Stimulated activated CD8-positive, alpha-beta memory T cell treated with anti-CD3 and anti-CD28 coated beads, Interleukin-15, amount 100 ng/mL, for 4 hours (primary cell): ENCODE results near the gene DDN.

Source experiments
- DNase-seq, 2 donors: peaks; one replicate each; pipeline ENCODE4 v3.0.0-alpha.2; 2020; ENCODE audit warnings: low read depth in 2 of 2

Gene DDN

DNA sequence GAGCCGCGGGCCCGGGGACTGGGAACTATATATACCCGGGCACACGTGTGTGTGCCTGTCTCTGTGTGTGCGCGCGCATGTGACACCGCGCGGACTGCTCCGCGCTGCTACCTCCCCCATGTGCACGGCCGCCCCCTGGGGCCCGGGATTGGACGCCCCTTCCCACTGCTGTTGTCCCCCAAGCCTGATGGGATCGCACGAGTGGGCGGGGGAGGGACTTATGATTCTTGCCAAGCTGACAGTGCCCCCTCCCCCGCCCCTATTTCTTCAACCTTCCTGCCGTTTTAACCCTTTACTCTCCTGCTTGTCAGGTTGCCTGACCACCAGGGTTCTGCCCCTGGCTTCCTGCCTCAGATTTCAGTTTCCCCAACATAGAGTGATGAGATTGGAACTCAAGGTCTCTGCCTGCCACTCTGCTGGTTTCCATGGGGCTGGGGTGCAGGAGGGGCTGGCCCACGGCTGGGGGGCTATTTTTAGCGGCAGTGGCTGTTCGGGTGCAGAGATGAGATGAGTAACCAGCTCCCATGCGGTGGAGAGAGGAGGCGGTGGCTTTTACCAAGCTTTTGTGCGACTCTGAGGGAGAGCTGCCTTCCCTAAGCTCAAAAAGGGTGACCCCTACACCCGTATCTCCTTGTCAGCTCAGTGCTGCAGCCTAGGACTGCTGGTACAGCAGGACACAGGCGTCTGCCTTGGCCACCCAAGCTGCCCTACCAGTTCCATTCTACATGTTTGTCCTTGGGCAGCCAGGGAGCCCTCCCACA, at the start of gene DDN:
DDN (minus strand) TSS at position 5 of the 761 bp plus-strand sequence. CDS start 88 bp downstream, outside the sequence.
- peak in 1 of 2 donors; percentile 20 for DNase-seq

DNA sequence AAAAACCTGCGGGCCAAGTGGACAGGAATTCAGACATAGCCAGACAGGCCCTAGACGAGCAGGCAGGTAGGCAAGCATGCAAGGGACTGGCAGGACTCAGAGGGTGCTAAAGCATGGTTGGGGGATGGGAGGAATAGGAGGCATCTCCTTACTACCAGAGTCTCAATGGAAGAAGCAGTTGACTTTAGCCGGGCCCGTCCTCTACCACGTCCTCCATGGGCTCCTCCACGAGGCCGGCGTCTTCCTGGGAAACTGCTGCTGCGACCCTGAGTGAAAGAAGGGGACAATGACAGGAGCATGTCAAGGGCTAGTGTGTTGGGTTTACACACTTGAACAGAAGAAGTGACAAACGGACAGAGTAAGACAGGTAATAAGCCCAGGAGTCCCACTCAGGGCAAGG, 49.8 kb upstream of the DDN start:
- DNase-seq: no peak

DNA sequence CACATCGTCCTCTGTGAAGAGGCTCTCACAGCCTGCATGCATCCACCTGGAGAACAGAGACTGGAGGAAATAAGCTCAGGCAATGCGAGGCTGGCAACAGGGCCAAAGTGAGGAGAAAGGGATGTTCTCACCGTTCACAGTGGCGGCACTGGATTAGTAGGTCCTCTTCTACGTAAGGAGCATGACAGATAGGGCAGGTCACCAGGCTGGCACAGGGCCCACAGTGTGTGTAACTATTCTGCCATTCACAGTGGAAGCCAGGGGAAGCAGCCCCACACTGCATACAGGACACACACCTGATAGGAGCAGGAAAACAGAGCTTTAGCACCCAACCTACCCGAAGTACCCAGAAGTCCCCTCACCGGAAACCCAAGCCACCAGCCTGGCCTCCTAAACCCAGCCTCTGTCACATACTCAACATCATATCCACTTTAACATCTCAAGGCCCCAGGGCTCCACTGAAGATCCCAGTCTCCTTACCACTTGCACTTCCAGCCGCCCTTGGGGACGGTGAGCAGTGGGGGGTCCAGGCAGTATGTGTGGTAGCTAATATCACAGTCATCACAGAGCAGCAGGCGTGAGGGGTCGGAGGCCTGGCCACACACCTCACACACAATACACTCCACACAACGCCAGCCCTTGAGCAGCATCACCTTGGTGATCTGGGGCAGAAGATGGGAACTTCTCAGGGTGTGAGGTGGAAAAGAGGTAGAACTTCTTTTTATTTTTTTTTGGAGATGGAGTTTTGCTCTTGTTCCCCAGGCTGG, 47.1 kb upstream of the DDN start:
- no peak for DNase-seq

DNA sequence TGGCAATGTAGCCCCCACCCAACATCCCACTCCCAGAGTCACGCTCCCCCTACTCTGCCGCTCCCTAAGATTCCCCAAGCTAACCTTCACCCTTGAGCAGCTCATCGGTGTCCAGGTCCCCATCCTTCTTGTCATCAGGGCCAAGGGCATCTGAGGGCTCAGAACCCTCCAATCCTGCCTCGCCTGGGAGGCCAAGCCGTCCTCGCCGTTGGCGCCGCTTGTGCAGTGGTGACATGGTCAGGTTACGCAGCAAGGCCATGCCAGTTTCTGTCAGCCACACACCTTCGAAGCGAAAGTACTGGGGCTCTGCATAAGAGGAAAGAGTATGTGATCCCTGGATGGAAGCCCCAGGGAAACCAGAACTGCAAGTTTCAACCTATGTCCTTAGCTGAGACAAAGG, 45.5 kb upstream of the DDN start:
- DNase-seq: no peak

DNA sequence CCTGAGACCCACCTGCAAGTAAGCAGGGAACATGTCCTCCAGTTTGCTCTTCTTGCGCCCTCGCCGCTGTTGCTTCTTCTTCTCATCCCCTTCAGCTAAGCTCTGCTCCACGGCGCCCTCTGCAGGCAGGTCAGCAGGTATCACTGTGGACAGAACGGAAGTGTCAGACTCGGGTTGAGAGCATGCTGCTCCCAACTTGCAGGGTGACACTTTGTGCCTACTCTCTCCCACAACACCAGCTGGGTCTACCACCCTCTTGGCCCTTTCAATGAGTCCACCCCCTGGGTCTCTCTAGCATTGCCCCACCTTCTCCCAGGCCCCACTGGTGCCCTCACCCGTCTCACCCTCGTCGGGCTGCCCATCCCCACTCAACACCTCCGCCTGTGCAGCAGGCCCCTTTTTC, 44.7 kb upstream of the DDN start:
- peak; percentile 43 to 44 for DNase-seq

DNA sequence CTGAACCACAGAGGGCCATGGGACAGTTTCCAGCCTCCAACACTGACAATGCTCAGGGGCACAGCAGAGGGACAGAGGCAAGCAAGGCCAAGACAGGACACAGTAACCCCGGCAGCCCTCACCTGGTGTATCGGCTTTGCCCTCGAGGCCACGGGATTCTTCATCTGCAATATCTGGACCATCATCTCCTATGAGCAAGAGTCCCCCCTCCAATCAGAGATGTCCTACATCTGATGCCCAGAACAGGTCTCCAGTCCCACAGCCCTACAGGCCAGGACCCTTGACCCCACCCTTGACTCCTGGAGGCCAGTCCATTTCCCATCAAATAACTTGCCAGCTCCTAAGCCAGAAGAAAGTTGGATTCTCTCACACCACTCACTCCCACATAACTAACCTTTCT, 44.1 kb upstream of the DDN start:
- DNase-seq: no peak

DNA sequence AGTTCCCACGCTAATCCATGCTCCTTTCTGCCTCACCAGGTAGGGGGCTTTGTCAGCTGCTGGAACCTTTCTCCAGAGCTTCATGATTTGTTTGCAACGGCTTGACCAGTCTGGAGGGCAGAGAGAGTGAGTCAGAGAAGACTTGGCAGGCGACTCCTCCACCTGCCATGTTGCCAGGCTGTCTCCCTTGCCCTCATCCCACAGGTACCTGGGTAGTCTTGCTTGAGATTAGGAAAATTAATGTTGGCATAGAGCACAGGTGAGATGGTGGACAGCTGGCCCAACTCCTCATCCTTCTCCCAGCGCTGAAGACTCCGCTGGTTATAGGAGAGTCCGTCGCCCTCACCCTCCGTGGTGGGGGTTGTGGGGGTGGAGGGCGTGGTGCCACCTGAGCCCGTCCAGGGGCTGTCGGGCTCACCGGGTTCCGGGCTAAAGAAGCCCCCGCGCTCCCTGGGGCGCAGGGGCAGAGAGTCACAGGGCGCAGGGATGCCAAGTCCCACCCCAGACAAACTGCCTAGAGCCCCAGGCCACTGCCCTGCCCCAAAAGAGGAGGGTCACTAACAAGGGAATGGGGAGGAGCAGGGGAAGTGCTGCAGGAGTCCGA, 42.8 kb upstream of the DDN start:
- no peak for DNase-seq

DNA sequence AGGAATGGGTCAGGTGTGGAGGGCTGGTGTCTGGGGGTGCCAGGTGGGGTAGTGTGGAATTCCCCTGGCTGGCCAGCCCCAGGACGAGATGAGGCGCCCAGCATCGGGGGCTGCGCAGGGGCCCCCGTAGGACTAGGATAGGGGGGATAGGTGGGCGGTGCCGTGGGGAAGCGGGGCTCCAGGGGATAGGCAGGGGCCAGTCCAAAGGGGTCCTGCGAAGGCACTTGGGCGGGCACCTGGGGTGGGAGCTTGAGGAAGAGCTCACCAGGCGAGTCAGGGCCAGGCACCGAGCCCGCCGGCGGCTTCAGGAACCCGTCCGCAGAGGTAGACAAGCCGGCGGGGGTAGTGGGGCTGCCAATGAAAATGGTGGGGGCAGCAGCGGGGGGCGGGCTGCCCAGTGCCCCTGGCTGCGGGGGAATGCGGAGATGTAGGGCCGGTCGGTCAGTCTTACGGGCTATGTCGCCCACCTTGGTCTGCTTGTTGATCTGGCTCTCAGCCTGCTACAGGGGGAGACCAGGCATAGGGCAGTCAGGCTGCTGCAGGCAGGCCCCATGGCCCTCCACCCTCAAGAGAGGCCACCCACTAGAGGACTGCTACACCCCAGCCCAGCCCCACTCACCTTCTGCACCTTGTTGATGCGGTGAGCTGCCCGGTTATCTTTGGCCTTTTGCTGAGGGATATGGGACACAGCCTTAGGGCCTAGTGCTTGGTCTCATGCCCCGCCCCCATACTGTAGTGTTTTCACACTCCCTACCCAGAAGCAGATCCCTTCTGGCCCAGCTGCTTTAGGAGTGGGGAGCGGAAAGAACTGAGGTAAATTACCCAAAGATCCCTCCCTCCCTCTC, 42.1 kb upstream of the DDN start:
- DNase-seq: no peak

DNA sequence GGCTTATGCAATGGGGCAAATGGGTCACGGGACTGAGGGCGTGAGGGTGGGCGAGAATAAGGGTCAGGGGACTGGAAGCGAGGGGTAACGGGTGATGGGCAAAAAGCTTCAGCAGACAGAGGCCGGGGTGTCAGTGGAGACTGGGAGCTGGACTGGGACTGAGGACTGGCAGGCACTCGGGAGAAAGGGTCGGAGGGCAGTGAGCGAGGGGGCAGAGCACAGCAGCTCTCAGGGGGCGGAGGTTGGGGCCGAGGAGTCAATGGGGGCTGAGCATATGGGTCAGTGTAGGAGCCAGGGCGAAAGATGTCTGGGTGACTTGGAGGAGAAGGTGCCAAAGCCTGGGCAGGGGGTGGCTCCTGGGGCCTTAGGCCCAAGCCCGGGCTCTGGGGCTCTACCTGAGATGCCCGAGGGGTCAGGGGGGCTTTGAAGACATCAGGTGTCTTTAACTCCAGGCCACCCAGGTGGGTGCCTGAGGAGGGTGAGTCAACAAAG, 41.2 kb upstream of the DDN start:
- no peak for DNase-seq

DNA sequence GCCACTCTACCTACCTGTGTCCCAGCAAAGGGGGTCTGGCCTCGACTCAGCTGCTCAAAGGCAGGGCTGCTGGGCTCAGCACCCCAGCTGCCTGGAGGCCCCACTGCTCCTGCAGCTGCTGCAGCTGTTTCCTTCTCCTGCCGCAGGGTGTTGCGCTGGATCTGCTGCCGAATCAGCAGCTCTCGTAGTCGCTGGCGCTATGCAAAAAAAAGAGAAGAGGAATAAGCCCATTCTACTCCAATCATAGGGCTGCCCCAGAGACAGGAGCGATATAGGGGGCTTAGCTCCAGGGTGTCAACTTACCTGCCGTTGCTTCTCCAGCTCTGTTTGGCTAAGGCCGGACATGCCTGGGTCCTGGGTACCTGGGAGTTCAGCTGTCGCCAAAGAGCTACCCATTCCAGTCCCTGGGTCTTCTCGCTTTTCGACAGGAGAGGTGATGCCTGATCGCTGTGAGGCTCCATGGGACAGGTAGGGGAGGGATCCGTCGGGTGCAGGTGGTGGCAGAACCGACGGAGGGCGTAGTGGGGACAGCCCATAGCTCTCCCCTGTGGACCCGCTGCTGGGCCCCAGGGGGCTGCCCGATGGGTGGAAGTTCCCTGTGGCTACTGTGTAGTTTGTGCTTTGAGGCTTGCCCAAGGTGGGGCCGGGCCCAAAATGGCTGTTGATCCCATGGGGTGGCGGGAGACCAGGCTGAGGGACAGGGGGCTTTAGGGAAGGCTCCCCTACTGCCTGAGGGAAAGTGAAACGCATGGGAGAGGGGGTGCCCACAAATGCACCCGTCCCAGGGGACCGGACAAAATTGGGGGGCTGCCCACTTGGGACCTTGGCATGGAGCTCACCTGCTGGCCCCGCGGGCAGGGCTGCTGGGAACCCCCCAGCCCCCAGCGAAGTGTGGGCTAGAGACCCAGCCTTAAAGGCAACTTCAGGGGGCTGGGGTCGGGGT, 40.5 kb upstream of the DDN start:
- no peak for DNase-seq

DNA sequence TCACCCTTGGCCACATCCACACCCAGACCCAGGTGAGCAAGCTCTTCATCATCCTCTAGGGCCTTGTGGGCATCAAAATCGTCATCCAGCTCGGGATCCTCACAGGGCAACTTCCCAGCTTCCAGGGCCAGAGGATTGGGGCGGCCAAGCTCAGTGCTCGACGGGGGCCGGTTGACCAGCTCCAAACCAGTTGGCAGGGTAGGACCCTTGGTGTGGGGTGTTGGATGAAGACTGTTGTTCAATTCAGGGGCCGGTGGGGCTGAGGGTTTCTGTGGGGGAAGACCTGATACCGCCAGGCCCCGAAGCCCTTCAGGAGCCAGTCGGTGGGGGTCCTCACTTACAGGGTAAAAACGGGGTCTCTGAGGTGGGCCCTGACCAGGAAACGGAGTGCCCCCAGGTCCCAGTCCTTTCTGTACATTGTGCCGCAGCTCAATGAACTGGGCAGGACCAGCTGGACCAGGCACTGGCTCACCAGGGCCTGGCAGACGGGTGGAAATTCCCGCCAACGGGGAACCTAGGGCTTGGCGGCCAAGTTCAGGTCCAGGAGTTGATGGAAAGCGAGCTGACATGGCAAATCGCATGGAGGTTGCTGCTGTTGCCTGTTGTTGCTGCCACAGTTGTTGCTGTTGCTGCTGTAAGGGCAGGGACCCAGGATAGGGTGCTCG, 39.2 kb upstream of the DDN start:
- no peak for DNase-seq

DNA sequence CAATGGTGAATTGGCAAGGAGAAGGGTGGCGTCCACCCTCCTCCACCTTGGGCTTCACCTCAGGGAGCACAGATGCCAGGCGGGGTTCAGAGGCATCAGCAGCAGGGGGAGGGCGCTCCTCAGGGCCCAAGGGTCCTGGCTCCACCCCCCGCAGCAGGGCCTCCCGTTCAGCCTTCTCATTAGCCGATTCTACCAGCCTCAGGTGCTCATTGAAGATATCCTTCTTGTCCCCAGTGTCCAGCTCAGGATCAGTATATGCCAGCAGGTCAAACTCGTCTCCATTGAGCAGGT, 38.7 kb upstream of the DDN start:
- DNase-seq: no peak

DNA sequence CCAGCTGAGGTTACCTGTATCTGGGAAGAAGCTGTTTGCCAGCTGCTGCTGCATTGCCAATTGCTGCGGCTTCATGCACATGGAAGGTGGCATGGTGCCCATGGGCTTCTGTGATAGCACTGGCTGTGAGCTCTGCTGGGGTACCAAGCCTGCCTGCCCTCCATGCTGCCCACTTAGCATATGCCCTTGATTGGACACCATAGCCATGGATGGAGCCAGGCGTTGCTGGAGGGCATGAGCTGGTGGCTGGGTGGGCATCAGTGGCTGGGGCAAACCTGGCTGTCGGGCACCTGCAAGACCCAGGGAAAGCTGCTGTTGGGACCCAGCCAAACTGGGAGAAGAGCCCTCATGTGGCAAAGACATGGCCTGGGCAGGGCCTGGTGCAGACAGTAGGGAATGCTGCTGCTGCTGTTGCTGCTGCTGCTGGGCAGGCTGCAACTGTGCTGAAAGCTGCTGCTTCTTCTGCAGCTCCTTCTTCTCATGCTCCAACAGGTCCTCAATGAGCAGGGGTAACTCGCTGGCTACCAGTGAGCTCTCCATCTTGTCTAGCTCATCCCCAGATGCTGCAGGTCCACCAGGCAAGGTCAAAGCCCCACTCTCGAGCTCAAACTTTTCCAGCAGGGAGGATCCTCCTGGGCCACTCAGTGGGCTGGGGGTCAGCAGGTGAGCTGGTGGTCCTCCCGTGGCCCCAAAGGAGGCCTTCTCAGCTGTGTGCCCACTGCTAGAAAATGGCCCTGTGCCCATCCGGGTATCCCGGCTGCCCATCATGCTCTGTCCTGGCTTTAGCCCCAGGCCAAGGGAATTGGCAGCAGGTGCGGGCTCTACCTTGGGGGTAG, 38.2 kb upstream of the DDN start:
- no peak for DNase-seq

DNA sequence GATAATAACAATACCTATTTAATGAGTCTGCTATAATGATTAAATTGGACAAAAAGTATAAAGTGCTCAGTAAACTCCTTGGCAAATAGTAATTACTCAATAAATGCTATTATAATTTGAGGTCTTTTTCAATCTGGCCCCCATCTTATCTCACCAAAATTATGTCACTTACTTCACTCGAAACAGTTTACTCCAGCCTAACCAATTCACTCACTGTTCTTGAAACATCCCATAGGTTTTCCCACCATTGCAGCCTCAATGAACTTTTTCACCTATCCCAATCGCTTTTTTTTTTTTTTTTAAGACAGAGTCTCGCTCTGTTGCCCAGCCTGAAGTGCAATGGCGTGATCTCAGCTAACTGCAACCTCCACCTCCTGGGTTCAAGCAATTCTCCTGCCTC, 36.9 kb upstream of the DDN start:
- no peak for DNase-seq

DNA sequence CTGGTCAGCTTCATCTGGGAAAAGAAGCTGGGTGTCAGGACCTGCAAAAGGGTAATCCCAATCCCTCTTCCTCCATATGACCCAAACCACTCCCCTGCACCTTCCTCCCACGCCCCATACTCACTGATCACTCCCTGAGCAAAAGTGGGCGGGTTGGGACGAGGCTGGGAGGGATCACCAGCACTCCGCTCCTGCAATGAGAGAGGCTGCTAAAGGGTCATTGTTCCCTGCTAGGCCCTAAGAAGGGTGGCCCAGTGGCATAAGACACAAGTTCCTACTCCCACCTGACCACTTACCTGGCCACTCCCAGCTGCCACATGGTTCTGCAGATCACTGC, 35.1 kb upstream of the DDN start:
- DNase-seq: no peak

DNA sequence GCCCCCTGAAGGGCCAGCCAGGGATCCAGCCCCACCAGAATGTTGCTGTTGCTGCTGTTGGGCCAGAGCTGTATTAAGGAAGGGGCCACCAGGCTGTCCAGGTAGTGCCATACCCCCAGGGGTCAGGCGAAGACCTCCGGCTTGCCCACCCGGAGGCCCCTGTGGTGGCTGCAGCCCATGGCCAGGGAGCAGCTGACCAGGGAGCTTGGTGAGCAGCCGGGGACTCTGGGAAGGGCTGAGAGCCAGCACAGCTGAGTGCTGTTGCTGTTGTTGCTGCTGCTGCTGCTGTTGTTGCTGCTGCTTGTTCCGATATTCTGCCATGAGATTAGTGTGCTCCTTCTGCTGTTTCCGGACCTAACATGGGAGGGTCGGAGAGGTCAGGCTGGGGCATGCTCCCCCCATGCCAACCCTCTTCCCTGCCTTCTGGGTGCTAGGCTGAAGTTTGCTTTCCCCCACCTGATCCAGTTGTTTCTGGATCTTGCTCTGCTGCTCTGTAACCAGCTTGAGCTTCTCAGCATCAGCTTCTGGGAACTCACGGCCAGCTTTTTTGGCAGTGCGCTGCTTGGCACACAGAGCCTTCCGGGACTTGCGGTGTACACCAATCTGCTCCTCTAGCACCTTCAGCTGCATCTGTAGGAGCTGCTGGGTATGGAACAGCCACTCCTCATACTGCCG, 34.6 kb upstream of the DDN start:
- no peak for DNase-seq

DNA sequence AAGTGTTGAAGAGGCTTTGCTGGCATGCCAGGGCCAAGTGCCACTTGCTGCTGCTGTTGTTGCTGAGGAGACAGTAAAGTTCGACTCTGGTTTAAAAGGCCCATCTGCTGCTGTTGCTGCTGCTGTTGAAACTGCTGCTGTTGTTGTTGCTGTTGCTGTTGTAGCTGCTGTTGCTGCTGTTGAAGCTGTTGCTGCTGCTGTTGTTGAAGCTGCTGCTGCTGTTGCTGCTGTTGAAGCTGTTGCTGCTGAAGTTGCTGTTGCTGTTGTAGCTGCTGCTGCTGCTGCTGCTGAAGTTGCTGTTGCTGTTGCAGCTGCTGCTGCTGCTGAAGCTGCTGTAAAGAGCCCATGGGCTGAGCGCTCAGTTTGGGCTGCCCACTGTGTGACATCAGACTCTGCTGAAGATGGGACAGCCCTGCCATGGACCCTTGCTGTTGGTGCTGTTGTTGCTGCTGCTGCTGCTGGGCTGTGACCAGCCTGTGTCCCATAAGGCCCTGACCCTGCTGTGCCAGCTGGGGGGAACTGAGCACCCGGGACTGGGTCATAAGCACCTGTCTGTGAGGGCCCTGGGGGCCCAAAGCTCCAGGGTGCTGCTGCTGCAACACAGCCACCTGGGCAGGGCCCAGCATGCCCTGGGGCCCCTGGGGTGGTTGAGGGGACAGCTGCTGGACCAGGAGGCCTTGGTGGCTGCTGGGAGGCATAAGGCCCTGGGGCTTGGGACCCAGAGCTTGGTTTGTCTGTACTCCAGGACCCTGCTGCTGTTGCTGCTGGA, 33.7 kb upstream of the DDN start:
- no peak for DNase-seq

DNA sequence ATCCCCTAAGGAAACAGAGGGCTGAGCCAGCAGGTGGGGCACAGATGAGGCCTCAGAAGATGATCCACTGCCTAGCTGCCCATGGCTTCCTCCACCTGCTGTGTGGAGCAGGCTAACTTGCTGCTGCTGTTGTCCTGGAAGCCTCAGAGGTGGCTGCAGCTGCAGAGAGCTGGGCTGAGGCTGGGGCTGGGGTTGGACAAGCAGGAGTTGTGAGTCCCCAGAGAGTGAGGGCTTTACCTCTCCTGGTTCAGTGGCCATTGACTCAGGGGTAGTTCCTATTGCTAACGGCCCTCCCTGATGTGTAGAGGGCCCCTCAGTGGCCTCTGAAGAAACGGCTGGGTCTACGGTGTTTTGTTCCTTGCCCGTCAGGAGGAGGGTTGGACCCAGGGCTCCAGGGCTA, 33.1 kb upstream of the DDN start:
- no peak for DNase-seq
